Measurements from ENCODE around the gene CREBRF. TPM values are rescaled to one million over a fixed set of nuclear protein-coding genes. Genes with fewer than 3 reads are reported as not detected.

CREBRF gene
- total and polyA plus RNA-seq, 2 donors (not counting 1 experiment from before 2014, with no cell fraction given) = 29.7 to 89.7 TPM

DNA sequence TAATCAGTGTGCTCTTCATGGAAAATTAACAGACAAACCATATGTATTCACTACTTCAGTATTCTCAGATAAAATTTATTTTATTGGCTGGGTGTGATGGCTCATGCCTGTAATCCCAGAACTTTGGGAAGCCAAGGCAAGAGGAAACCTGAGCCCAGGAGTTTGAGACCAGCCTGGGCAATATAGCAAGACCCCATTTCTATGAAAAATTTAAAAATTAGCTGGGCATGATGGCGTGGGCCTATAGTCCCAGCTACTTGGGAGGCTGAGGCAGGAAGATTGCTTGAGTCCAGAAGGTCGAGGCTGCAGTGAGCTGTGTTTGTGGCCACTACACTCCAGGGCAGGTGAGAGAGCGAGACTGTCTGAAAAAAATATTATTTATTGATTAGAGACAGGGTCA, 23.4 kb upstream of the CREBRF start:
- ATAC-seq (ENCODE audit: low read depth) (no peak), DNase-seq (no peak)
- Histone ChIP-seq H2AFZ (ENCODE audit: insufficient read depth, low read depth, low read length, poor library complexity, severe bottlenecking) (no peak overlapping the region), H3K9ac (ENCODE audit: low read length) (no peak overlapping the region), H3K4me3 (ENCODE audit: control extremely low read depth in 1 of 5, extremely low read depth in 1 of 5, insufficient read depth in 1 of 5, low read depth in 2 of 5, low read length in 4 of 5) (no peak overlapping the region), H3K4me2 (replicated peaks; ENCODE audit: low read depth, low read length, poor library complexity, severe bottlenecking) (no peak overlapping the region), H3K79me2 (ENCODE audit: control insufficient read depth, insufficient read depth, low read length) (peaks cover 64% of the 10 kb centered on the region), H3K27me3 (replicated peaks in 1 of 4; ENCODE audit: control extremely low read depth in 1 of 4, control insufficient read depth in 3 of 4, insufficient read depth in 4 of 4, low read length in 3 of 4) (no peaks in the 10 kb centered on the region), H3K9me3 (ENCODE audit: control extremely low read depth in 1 of 3, control insufficient read depth in 2 of 3, insufficient read depth in 1 of 3, low read length in 2 of 3) (no peaks in the 10 kb centered on the region), H3K4me1 (ENCODE audit: control insufficient read depth in 2 of 2, insufficient read depth in 2 of 2, low read length in 2 of 2) (peaks cover 48 to 58% of the 10 kb centered on the region in 2 donors), H3K27ac (ENCODE audit: low read length in 2 of 2) (no peak overlapping the region), H4K20me1 (ENCODE audit: control insufficient read depth, insufficient read depth, low read length, poor library complexity, severe bottlenecking) (peaks cover 5% of the 10 kb centered on the region), H3K36me3 (replicated peaks in 1 of 2; ENCODE audit: control extremely low read depth in 1 of 2, control insufficient read depth in 1 of 2, extremely low read depth in 1 of 2, insufficient read depth in 2 of 2, low read length in 1 of 2) (peaks cover 4 to 6% of the 10 kb centered on the region in 2 experiments)
- Mint-ChIP-seq H3K27me3 (no peaks in the 10 kb centered on the region), H3K4me1 (peaks cover 44% of the 10 kb centered on the region), H3K9me3 (ENCODE audit: insufficient read depth) (no peaks in the 10 kb centered on the region), H3K27ac (no peak overlapping the region), H3K4me3 (no peak overlapping the region)
- ChIA-PET CTCF (no interaction called here), POLR2A (no interaction called here)
- no peak for TF ChIP-seq EZH2 (IDR thresholded peaks at IDR 0.05; ENCODE audit: borderline replicate concordance, insufficient read depth, low read depth, low read length, poor library complexity, severe bottlenecking)
- TF ChIP-seq, protein P1, sequence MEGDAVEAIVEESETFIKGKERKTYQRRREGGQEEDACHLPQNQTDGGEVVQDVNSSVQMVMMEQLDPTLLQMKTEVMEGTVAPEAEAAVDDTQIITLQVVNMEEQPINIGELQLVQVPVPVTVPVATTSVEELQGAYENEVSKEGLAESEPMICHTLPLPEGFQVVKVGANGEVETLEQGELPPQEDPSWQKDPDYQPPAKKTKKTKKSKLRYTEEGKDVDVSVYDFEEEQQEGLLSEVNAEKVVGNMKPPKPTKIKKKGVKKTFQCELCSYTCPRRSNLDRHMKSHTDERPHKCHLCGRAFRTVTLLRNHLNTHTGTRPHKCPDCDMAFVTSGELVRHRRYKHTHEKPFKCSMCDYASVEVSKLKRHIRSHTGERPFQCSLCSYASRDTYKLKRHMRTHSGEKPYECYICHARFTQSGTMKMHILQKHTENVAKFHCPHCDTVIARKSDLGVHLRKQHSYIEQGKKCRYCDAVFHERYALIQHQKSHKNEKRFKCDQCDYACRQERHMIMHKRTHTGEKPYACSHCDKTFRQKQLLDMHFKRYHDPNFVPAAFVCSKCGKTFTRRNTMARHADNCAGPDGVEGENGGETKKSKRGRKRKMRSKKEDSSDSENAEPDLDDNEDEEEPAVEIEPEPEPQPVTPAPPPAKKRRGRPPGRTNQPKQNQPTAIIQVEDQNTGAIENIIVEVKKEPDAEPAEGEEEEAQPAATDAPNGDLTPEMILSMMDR (IDR thresholded peaks at IDR 0.05) = no peak
- intact Hi-C loops (cut with micrococcal nuclease) = no loop called here
- 100% methylated on average over 2 of the region's 3 CpGs for WGBS (ENCODE audit: insufficient coverage)

DNA sequence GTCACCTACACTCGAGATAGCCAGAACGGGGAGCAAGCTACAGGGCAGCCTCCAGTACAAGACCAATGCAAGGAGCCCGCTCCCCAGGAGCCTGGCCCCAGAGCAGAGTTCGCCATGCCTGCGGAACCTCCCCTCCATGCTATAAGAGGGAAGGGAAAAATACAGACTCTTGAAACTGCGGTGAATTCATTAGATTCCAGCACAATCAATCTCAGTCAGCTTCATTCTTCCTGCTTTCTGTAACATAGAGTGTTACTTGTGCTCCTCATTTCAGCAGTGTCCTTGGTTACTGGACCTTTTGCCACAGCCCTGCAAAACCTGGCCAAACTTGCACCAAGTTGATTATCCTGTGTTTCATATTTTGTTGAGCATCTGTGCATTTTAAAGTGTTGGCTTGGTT, 22.2 kb upstream of the CREBRF start:
- H3K27ac ChIP-seq (ENCODE audit: low read length in 2 of 2) = peak overlapping the region in 1 of 2 donors; percentile 81
- no peaks in the 10 kb centered on the region for H3K9me3 ChIP-seq (ENCODE audit: control extremely low read depth in 1 of 3, control insufficient read depth in 2 of 3, insufficient read depth in 1 of 3, low read length in 2 of 3)
- no CpG with 5 or more reads among the region's 6 CpGs for WGBS (ENCODE audit: insufficient coverage)
- no peak overlapping the region for H3K9ac ChIP-seq (ENCODE audit: low read length)
- ATAC-seq (ENCODE audit: low read depth) (no peak), DNase-seq (no peak)
- Mint-ChIP-seq H3K27ac (peak overlapping the region; percentile 75), H3K9me3 (ENCODE audit: insufficient read depth) (no peaks in the 10 kb centered on the region), H3K4me1 (peaks cover 46% of the 10 kb centered on the region), H3K27me3 (no peaks in the 10 kb centered on the region), H3K4me3 (no peak overlapping the region)
- intact Hi-C loops (cut with micrococcal nuclease) = no loop called here
- peaks cover under 1% of the 10 kb centered on the region for H4K20me1 ChIP-seq (ENCODE audit: control insufficient read depth, insufficient read depth, low read length, poor library complexity, severe bottlenecking)
- POLR2A ChIA-PET = no interaction called here
- peaks cover 52% of the 10 kb centered on the region for H3K79me2 ChIP-seq (ENCODE audit: control insufficient read depth, insufficient read depth, low read length)
- H3K27me3 ChIP-seq (replicated peaks in 1 of 4; ENCODE audit: control extremely low read depth in 1 of 4, control insufficient read depth in 3 of 4, insufficient read depth in 4 of 4, low read length in 3 of 4) = no peaks in the 10 kb centered on the region
- peaks cover 0 to 3% of the 10 kb centered on the region in 2 experiments for H3K36me3 ChIP-seq (replicated peaks in 1 of 2; ENCODE audit: control extremely low read depth in 1 of 2, control insufficient read depth in 1 of 2, extremely low read depth in 1 of 2, insufficient read depth in 2 of 2, low read length in 1 of 2)
- no peak overlapping the region for H2AFZ ChIP-seq (ENCODE audit: insufficient read depth, low read depth, low read length, poor library complexity, severe bottlenecking)
- no peak for TF ChIP-seq EZH2 (IDR thresholded peaks at IDR 0.05; ENCODE audit: borderline replicate concordance, insufficient read depth, low read depth, low read length, poor library complexity, severe bottlenecking)
- CTCF ChIA-PET = no interaction called here
- peaks cover 39 to 46% of the 10 kb centered on the region in 2 donors for H3K4me1 ChIP-seq (ENCODE audit: control insufficient read depth in 2 of 2, insufficient read depth in 2 of 2, low read length in 2 of 2)
- no peak overlapping the region for H3K4me2 ChIP-seq (replicated peaks; ENCODE audit: low read depth, low read length, poor library complexity, severe bottlenecking)
- no peak overlapping the region for H3K4me3 ChIP-seq (ENCODE audit: control extremely low read depth in 1 of 5, extremely low read depth in 1 of 5, insufficient read depth in 1 of 5, low read depth in 2 of 5, low read length in 4 of 5)

Data from B cell (primary cell).